ENCODE results near the gene TFE3. TPM values are rescaled to one million over a fixed set of nuclear protein-coding genes. Genes with fewer than 3 reads are reported as not detected.

The TFE3 gene
- total and polyA plus RNA-seq, 2 donors (not counting 3 experiments of a cell fraction or from before 2014, with no cell fraction given): 22.3 to 37.1 TPM

DNA sequence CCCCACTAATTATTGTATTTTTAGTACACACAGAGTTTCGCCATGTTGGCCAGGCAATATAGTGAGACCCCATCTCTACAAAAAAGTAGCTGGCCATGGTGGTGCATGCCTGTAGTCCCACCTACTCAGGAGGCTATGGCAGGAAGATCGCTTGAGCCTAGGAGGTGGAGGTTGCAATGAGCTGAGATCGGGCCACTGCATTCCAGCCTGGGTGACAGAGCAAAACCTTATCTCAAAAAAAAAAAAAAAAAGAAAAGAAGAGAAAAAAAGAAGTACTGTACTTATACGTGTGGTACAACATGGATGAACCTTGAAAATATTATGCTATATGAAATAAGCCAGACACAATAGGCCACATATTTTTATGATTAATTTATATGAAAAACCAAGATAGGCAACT, 46.4 kb upstream of the TFE3 start:
- H4K20me1 ChIP-seq (replicated peaks; ENCODE audit: control insufficient read depth, extremely low read depth, insufficient read depth, low read length): no peaks in the 10 kb centered on the region
- no peak overlapping the region for H3K4me3 ChIP-seq (replicated peaks in 1 of 3; ENCODE audit: insufficient read depth in 1 of 3, low read depth in 1 of 3, low read length in 3 of 3)
- H3K4me1 ChIP-seq (ENCODE audit: control insufficient read depth, extremely low read depth, insufficient read depth, low read length): no peaks in the 10 kb centered on the region
- H2AFZ ChIP-seq (ENCODE audit: low read depth, low read length): no peak overlapping the region
- no peak overlapping the region for H3K9ac ChIP-seq (replicated peaks; ENCODE audit: extremely low read depth, insufficient read depth, low read length)
- H3K36me3 ChIP-seq (ENCODE audit: control insufficient read depth in 2 of 2, extremely low read depth in 1 of 2, insufficient read depth in 2 of 2, low read length in 2 of 2): no peaks in the 10 kb centered on the region
- POLR2A ChIA-PET: no interaction called here
- no peaks in the 10 kb centered on the region for H3K9me3 ChIP-seq (replicated peaks; ENCODE audit: control insufficient read depth, insufficient read depth, low read length)
- H3K27ac ChIP-seq (ENCODE audit: insufficient read depth, low read depth, low read length): no peak overlapping the region
- H3K9me1 ChIP-seq (replicated peaks; ENCODE audit: control insufficient read depth, extremely low read depth, insufficient read depth, low read length): no peaks in the 10 kb centered on the region
- no TSS peak for BruUV-seq (replicated peaks)
- DNase-seq (ENCODE audit: low read depth, low spot score) (no peak), FAIRE-seq (no peak)
- no peak overlapping the region for H3K4me2 ChIP-seq (ENCODE audit: insufficient read depth, low read length)
- H3K79me2 ChIP-seq (ENCODE audit: control insufficient read depth, insufficient read depth, low read length): no peaks in the 10 kb centered on the region
- dilution Hi-C loops (cut with MboI; ENCODE audit: extremely low pct_ligation_motif_present, low sequenced_read_pairs): no loop called here
- CTCF ChIA-PET: interaction anchor here (1.0 kb wide), 1 partner anchor 11 kb away, joined by 4 read pairs; no protein-coding TSS in a partner anchor
- intact Hi-C loops (cut with micrococcal nuclease): no loop called here
- TF ChIP-seq MYC (IDR thresholded peaks at IDR 0.05; ENCODE audit: low read depth, low read length): no peak
- no peak for TF ChIP-seq EZH2 (IDR thresholded peaks at IDR 0.05; ENCODE audit: borderline replicate concordance, low read depth, low read length, severe bottlenecking)
- no peak for TF ChIP-seq MAX (IDR thresholded peaks at IDR 0.05; ENCODE audit: insufficient read depth, insufficient read length)
- no peak for TF ChIP-seq POLR2AphosphoS5 (IDR thresholded peaks at IDR 0.05; ENCODE audit: insufficient read depth, low read depth, low read length)
- TF ChIP-seq JUN (IDR thresholded peaks at IDR 0.05; ENCODE audit: borderline replicate concordance, insufficient read depth, insufficient read length, low read depth): no peak
- TF ChIP-seq, protein P1, sequence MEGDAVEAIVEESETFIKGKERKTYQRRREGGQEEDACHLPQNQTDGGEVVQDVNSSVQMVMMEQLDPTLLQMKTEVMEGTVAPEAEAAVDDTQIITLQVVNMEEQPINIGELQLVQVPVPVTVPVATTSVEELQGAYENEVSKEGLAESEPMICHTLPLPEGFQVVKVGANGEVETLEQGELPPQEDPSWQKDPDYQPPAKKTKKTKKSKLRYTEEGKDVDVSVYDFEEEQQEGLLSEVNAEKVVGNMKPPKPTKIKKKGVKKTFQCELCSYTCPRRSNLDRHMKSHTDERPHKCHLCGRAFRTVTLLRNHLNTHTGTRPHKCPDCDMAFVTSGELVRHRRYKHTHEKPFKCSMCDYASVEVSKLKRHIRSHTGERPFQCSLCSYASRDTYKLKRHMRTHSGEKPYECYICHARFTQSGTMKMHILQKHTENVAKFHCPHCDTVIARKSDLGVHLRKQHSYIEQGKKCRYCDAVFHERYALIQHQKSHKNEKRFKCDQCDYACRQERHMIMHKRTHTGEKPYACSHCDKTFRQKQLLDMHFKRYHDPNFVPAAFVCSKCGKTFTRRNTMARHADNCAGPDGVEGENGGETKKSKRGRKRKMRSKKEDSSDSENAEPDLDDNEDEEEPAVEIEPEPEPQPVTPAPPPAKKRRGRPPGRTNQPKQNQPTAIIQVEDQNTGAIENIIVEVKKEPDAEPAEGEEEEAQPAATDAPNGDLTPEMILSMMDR (IDR thresholded peaks at IDR 0.05; ENCODE audit: extremely low read depth in 1 of 2, insufficient read depth in 1 of 2, low read depth in 1 of 2, low read length in 2 of 2): no peak
- no peak for TF ChIP-seq GATA2 (IDR thresholded peaks at IDR 0.05; ENCODE audit: insufficient read depth, insufficient read length, low read depth, low read length)
- TF ChIP-seq FOS (IDR thresholded peaks at IDR 0.05; ENCODE audit: borderline replicate concordance, insufficient read depth, low read length): no peak
- TF ChIP-seq POLR2A (IDR thresholded peaks at IDR 0.05; ENCODE audit: low read depth, low read length): no peak
- no peaks in the 10 kb centered on the region for H3K27me3 ChIP-seq (ENCODE audit: control insufficient read depth in 2 of 2, insufficient read depth in 2 of 2, low read length in 2 of 2)
